H4 (cell line): ENCODE data around the gene PLK3. TPM values are rescaled to one million over a fixed set of nuclear protein-coding genes. Genes with fewer than 3 reads are reported as not detected.
"Not testable (repeated sequence)": the region's sequence is repeated elsewhere in the genome, so short reads cannot be mapped to it uniquely, and the experiment has no call there.

Experiments used
- DNase-seq: peaks from one replicate; pipeline ENCODE4 v3.0.0-alpha.2; 2015; ENCODE audit warnings: low spot score
- total RNA-seq: library from RNA; depleted of rRNA; stranded (reverse); fragments of >200 nt; shearing (Covaris generic); gene quantifications from 2 replicates; pipeline ENCODE4 v1.2.3, GENCODE V29; 2014

PLK3 gene
- total RNA-seq, 1 experiment from 2014 or later: 4.6 TPM

DNA sequence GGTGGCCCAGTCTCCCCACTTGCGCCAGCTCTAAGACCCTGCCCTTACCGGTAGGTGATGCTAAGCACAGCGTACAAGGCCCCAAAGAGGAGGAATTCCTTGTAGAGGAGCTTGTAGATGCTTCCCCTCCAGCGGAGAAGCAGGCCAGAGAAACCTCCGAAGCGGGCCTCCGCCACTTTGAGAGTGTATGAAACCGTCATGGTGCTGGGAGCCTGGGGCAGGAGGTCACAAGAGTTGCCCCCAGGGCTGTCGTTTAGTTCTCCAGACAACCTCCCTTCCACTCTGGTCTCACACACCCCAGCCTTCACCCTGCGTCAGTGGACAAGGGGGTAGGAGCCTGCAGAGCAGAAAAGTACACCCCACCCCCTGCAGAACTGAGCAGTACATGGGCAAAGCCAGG, 12.7 kb upstream of the PLK3 start:
- no peak for DNase-seq

DNA sequence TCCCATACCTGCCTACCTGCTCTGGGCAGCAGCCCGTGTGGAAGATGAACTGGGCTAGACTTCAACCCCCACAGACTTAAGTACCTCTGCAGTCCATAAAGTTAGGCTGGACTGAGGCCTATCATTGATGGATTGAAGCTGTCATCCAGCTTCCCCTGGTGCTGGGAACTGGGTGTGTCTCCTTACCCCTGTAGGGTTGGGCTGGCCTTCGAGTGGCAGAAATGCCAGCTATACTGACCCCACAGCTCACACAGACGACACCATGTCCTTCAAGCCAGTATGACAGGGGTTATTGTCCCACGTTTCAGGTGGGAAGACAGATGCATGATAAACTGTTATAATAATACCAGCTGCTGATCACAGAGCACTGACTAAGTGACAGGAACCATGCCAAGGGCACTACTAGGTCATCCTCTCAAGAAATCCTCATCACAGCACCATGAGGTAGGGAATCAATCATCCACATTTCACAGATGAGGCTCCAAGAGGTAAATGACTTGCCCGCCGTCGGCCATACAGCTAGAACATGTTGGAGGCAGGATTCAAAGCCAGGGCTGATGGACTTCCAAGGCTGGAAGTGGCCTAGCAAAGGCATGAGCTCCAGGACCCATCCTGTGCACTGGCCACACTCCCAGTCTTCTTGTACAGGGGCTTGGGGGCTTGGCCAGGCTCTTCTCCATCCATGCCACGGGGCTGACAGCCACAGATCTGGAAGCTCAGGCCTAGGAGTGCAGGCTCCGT, 11.9 kb upstream of the PLK3 start, which contains the start of gene BEST4:
TSS of gene BEST4 (minus strand) at position 51 of the 741 bp plus-strand sequence. CDS start 465 bp downstream, outside the sequence.
- no peak for DNase-seq

DNA sequence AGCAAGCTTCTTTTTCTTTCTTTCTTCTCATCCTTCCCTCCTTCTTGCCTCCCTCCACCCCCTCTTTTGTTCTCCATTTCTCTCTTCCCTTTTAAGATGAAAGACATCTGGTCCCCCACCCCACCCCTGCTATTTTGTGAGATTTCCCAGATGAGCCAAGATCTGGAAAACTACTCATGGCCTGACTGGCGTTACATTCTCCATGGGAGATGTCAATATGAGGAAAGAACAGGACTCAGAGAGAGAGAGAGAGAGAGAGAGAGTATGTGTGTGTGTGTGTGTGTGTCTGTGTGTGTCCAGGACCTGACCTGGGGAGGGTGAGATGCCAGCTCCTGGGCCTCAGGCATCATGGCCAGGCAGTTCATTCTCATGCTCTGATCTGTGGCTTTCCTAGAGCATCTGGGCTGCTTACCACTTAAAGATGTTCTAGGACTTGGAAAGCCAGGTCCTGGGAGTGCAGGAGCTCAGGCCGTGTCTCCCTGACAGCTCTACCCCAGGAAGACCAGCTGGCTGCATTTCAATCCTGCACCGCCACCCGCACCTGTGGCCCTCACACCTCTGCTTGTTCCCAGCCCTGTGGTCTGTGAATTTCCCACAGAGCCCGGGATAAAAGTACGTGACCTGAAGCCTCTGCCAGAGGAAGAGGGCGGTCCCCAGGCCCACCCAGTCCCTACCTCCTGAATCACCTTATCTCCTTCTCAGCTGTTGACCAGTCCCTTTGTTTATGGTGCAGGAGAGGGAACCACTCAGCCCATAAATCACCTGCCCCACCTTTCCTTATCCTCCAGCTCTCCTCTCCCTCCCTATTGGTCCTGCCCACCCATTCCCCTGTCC, 9.0 kb upstream of the PLK3 start:
- no peak for DNase-seq

DNA sequence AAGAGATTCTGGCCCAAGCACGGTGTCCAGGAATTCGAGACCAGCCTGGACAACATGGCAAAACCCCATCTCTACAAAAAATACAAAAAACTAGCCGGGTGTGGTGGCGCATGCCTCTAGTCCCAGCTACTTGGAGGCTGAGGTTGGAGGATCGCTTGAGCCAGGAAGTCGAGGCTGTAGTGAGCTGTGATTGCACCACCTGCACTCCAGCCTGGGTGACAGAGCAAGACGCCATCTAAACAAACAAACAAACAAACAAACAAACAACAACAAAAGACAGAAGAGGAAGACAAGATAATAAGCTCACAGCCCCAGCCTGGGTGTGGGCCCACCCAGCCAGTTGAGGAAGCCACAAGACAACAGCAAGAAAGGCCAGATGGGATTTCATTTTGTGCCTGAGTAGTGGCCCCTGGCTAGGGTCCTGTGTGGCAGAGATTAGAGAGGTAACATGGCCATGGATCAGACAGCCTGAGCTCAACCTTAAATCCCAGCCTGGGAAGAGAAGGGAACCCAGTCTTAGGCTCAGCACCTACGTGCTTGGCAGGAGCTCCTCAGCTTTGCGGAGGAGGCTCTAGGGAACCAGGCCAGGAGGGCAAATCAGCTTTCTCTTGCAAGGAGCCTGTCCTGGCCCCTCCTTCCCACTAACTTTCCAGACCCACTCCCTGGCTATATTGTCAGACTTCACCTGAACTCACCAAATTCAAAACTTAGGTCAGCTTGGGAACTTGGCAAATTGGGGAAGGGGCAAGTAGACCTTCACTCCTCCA, 7.3 kb upstream of the PLK3 start:
- no peak for DNase-seq

DNA sequence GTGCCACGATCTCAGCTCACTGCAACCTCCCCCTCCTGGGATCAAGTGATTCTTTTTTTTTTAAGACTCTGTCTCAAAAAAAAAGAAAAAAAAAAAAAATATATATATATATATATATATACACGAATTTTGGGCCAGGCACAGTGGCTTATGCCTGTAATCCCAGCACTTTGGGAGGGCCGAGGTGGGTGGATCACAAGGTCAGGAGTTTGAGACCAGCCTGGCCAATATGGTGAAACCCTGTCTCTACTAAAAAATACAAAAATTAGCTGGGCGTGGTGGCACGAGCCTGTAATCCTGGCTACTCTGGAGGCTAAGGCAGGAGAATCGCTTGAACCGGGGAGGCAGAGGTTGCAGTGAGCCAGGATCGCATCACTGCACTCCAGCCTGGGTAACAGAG, 2.3 kb upstream of the PLK3 start:
- DNase-seq: not testable (repeated sequence)

DNA sequence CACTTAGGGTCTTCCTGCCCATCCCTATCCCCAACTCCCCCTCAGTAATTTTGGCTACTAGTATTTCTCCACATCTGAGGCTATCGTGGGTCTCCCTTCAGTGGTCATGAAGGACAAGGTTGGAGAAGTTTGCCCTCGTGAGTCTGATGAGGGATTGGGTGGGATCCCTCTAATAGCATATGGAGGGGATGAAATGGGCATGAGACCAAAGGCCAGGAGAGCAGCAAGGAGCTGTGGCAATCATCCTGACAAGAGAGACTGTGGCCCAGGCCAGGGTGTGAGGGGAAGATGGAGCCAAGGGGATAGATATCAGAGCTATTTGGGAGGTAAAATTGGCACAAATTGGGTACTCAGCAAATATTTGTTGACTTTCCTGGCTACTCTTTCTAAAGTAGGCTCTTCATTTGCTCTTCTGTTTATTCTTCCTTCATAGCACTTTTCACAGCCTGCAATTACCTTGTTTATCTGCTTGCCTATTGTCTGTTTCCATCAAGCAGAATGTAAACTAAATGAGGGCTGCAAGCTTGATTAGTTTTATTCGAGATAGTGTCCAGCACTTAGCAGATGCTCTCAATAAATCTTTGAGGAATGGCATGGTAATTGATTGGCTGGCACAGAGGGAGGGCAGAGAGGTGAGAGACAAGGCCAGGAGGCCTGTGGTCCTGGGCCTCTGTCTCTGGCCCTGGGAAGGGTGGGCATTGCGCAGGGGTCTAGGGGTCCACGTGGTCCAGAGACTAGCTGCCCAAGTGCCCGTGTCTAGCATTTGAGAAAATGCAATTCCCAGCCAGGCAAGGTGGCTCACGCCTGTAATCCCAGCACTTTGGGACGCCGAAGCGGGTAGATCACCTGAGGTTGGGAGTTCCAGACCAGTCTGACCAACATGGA, 1.5 kb upstream of the PLK3 start:
- DNase-seq: no peak

DNA sequence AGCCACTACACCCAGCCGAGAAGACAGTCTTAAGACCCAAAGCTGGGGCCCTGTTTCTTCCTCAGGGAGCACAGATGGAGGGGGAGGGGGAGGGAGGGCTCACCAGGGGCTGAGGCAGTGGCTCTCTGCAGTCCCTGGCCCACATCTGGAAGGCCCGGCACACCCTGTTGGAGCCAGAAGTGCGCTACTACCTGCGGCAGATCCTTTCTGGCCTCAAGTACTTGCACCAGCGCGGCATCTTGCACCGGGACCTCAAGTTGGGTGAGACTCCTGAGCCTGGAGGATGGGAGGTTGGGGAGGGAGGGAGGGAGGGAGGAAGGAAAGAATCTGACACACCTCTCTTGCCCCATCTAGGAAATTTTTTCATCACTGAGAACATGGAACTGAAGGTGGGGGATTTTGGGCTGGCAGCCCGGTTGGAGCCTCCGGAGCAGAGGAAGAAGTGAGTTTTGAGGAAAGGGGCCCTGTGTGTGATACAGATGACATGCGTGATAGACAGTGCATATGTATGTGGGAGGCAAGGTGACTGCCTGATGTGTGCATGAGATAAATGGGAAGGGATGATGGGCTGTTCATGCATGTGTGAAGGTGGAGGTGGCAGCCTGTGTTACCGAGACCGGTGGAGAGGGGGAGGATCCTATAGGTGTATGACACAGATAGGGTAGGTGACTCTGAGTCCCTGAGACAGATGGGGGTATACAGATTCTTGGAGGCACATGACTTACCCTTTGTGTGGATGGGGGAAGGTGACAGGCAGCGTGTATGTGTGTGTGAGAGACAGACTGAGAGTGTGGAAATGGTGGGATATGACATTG, 1.5 kb downstream of the PLK3 start:
- DNase-seq: no peak

DNA sequence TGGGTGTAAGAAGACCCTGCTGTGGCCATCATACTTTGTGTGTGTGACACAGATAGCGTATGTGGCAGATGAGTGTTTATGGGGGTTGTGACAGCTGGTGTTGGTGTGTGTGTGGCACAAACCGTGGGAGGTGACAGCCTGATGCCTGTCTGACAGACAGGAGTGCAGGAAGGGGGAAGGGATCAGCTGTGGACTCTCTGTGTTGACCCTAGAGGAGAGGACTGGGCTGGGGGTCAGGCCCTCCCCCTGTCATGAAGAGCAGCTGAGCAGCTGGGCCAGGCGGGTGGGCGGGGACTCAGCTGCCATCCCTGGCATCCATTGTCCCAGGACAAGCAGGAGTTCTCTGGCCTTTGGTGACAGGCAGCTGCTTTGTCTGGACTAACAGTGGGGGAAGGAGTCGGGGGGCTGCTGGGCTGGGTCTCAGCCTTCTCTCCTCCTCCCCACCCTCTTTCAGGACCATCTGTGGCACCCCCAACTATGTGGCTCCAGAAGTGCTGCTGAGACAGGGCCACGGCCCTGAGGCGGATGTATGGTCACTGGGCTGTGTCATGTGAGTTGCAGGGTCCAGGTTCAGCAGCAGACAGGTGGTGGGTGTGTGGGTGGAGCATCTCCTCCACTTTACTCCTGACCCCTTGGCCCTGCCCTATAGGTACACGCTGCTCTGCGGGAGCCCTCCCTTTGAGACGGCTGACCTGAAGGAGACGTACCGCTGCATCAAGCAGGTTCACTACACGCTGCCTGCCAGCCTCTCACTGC, 2.3 kb downstream of the PLK3 start:
- DNase-seq: no peak

DNA sequence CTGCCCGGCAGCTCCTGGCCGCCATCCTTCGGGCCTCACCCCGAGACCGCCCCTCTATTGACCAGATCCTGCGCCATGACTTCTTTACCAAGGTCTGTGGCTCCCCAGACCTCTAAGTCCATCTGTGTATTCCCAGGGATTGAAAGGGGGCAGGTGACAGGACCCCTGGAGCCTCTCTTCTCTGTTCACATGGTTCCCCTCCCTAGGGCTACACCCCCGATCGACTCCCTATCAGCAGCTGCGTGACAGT, 2.8 kb downstream of the PLK3 start:
- no peak for DNase-seq

DNA sequence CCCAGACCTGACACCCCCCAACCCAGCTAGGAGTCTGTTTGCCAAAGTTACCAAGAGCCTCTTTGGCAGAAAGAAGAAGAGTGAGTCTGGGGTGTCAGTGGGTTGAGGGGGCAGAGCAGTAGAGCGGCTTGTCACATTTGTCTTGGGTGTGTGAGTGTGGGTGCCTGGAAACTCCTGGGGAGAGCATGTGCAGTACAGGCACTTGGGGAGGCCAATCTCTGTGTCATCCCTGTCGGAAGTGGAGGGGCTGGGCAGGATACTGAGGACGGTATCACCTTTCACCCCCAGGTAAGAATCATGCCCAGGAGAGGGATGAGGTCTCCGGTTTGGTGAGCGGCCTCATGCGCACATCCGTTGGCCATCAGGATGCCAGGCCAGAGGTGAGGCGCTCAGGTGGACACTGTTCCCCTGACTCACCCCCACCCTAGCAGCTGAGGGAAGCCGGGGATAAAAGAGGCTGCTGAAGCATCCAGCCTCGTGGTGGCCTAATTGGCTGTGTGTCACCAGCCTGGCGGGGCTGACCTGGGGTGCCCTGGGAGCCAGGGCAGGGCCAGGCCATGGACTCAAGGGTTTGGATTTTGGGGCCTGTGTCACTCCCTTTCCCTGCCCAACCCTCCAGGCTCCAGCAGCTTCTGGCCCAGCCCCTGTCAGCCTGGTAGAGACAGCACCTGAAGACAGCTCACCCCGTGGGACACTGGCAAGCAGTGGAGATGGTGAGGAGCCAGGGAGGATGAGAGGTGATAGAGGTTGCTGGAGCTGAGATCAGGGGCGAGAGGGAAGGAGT, 3.3 kb downstream of the PLK3 start:
- DNase-seq: no peak

DNA sequence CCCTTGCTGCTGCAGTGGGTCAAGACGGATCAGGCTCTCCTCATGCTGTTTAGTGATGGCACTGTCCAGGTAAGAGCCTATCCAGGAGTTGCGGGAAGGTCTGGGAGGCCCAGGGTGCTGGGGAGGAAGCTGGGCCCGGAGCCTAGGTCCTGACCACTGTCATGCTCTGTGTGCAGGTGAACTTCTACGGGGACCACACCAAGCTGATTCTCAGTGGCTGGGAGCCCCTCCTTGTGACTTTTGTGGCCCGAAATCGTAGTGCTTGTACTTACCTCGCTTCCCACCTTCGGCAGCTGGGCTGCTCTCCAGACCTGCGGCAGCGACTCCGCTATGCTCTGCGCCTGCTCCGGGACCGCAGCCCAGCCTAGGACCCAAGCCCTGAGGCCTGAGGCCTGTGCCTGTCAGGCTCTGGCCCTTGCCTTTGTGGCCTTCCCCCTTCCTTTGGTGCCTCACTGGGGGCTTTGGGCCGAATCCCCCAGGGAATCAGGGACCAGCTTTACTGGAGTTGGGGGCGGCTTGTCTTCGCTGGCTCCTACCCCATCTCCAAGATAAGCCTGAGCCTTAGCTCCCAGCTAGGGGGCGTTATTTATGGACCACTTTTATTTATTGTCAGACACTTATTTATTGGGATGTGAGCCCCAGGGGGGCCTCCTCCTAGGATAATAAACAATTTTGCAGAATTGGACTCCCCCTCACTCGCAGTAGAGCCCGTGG, 5.3 kb downstream of the PLK3 start:
- no peak for DNase-seq

DNA sequence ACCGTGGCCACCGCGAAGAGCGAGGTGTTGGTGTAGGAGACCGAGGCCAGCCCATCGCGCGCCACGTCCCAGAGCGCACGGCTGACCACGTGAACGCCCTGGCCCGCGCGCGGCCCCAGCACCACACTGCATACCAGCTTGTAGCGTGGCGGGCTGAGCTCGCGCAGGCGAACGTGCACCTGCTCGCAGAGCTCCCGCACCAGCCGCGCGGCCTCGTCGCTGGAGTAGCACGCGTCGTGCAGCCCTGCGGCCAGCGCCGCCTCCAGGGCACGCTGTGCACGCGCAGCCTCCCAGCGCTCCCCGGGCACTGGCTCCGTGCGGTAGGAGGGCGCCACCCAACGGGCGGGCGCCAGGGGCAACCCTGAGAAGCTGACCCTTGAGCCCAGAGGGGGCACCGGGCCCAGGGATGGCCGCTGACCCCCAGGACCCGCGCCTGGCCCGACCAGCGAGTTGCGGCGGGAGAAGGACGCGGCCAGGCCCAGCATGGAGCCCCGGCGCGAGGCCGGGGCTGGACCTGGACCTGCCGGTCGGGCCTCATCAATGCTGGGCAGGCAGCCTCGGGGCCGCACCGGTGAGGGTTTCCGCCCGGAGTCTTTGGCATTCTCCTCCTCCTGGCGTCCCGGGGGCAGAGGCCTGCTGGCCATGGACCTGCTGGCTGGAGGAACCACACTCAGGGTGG, 6.0 kb downstream of the PLK3 start:
- no peak for DNase-seq

DNA sequence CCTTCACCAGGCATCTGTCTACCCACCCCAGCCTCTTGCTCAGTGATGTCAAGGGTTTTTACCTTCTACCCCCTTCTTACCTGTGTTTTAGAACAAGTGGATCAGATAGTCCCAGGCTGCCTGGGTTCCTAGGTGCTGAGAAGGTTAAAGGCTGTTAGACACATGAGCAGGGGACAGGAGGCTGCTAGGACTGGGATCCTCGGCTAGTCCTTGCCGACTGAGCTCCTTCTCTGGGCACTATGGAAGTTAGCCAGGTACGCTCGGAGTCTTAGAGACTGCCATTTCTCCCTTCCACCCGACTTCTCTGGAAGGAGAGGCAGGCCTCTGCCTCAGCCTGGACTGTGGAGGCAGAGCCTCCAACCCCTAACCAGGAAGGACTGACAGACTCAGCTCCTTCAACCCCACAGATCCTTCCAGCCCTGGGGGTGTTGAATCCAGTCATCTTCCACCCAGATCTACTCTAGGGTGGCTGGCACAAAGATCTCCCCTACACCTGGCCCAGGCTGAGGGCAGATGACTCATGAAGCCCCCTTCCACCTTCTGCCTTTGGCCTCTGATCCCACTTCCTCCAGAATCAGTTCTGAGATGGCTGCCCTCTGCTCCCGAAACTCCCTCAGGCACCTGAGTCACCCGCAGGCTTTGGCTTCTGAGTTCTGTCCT, 6.7 kb downstream of the PLK3 start, which contains the start of gene DYNLT4:
TSS of gene DYNLT4 (minus strand) at position 648 of the 660 bp plus-strand sequence. CDS start 683 bp downstream, outside the sequence.
- DNase-seq: no peak

DNA sequence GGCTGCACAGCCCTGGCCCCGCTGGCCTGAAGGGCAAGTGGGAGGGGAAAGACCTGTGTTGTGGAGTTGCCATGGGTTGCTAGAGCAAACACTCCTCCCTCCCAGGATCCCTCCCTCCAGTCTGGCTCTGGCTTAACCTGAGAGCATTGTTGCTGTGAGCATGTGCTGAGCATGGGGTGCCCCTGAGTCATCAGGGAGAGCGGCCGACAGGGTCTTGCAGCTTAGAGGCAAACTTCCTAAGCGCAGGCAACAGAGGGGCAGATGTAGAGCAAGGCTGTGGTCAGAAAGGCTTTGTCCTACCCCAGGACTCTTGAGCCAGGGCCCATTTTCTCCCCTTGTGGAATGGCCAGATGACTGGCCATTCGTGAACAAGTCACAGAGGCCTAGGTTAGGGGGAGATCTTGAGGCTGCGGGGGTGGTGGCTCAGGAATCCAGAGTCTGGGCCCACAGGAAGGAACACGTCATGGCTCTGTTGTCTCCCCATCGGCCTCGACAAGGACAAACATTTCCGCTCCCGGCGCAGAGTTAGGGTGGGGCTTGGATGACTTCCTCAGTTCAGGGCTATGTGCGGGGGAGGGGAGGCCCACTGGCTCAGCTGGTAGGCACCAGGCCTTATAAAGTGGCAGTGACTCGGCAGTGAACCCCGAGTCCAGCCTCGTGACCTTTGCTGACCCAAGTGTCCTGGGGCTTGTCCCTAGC, 7.3 kb downstream of the PLK3 start:
- peak; percentile 99 for DNase-seq

DNA sequence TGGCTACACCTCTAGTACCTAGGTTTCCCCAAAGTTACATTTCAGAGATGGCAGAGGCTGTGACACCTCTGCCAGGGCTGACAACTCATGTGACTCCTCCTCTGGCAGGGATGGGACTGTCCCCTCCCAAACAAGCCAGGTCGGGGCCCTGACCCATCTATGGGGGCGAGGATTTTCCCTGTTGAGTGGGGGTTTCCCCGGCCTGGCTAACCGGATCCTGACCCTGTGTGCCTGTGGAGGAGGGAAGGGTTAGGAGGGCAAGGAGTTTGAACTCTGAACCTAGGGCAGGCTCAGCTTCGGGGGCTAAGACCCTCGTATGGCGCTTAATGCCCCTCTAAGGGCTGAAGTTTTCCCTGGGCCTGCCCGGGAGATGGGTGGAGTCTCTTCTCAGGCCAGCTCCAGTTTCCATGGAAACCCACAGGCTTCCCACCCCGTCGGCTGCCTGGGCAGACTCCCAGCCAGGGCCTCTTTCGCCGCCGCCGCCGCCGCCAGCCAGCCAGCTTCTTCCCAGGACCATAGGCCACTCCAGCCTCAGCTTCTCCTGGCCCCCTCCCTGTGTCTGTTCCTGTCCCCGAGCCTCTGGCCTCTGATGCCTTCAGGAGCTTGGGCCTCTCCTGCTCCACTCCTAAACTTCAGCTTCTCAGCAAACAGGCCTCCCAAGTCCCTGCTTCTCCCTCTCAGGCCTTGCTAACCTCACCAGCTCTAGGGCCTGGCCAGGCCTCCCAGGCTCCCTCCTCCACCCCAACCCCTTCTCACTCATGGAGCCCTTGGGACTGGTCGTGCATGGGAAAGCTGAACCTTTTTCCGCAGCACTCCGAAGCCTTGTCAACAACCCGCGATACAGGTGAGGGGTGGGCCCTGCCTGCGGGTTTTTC, 8.1 kb downstream of the PLK3 start, which contains the start of gene BTBD19:
TSS of gene BTBD19 (plus strand) at position 461 of the 875 bp plus-strand sequence. CDS start at position 759, 298 bp downstream.
- peak; percentile 91 for DNase-seq
